CD14-positive monocyte (primary cell): Measurements from ENCODE around the gene TFB1M. TPM values are rescaled to one million over a fixed set of nuclear protein-coding genes. Genes with fewer than 3 reads are reported as not detected.

Experiments used
- DNase-seq, 3 donors: peaks; one replicate each; pipeline ENCODE4 v3.0.0-alpha.2; 2011 to 2022
- H2AFZ ChIP-seq: 2 replicates; pipeline ENCODE4 v1.6.0; 2012; ENCODE audit warnings: mild to moderate bottlenecking, low read depth, low read length, inconsistent platforms; ENCODE audit not compliant: insufficient read depth, poor library complexity, severe bottlenecking
- H3K27ac ChIP-seq, 2 donors: 1 replicate in 1 of 2; 2 replicates in 1 of 2; pipeline ENCODE4 v1.5.1; 2012 to 2013; ENCODE audit warnings: low read length in 2 of 2, control low read depth in 1 of 2, inconsistent platforms in 1 of 2, low read depth in 1 of 2, mild to moderate bottlenecking in 1 of 2
- H3K27me3 ChIP-seq, 2 donors: one replicate each; pipeline versions ENCODE4 v1.6.0 to v1.6.1; 2011 to 2013; ENCODE audit warnings: low read length in 2 of 2; ENCODE audit not compliant: control insufficient read depth in 2 of 2, insufficient read depth in 2 of 2
- H3K36me3 ChIP-seq, 2 donors: replicated peaks in 1 of 2; 1 replicate in 1 of 2; 2 replicates in 1 of 2; pipeline versions ENCODE4 v1.5.1 to v1.6.1; 2012 to 2013; ENCODE audit warnings: low read length in 2 of 2, control low read depth in 1 of 2, inconsistent platforms in 1 of 2, mild to moderate bottlenecking in 1 of 2; ENCODE audit not compliant: insufficient read depth in 2 of 2, control insufficient read depth in 1 of 2
- H3K4me1 ChIP-seq, 2 donors: 1 replicate in 1 of 2; 2 replicates in 1 of 2; pipeline versions ENCODE4 v1.5.1 to v1.6.1; 2012 to 2013; ENCODE audit warnings: low read length in 2 of 2, control low read depth in 1 of 2, inconsistent platforms in 1 of 2, mild to moderate bottlenecking in 1 of 2, moderate library complexity in 1 of 2; ENCODE audit not compliant: insufficient read depth in 2 of 2, control insufficient read depth in 1 of 2
- H3K4me2 ChIP-seq: replicated peaks from 2 replicates; pipeline ENCODE3; 2012; ENCODE audit warnings: low read length, moderate library complexity, mild to moderate bottlenecking; ENCODE audit not compliant: poor library complexity, severe bottlenecking; ENCODE audit errors: extremely low read depth
- H3K4me3 ChIP-seq, 3 experiments: fragments of 200-600 bp in 1 of 3; sonication (generic) in 1 of 3; replicated peaks in 1 of 3; 1 replicate in 2 of 3; 2 replicates in 1 of 3; pipeline ENCODE4 v1.5.1; 2011 to 2013; ENCODE audit warnings: low read length in 3 of 3, mild to moderate bottlenecking in 3 of 3, control low read depth in 2 of 3, low read depth in 2 of 3, inconsistent platforms in 1 of 3, moderate library complexity in 1 of 3
- H3K79me2 ChIP-seq: 2 replicates; pipeline ENCODE4 v1.6.0; 2012; ENCODE audit warnings: mild to moderate bottlenecking, control low read depth, inconsistent platforms, low read length, moderate library complexity; ENCODE audit not compliant: insufficient read depth
- H3K9ac ChIP-seq: 2 replicates; pipeline ENCODE4 v1.6.0; 2017; ENCODE audit warnings: low read length, mild to moderate bottlenecking; ENCODE audit not compliant: insufficient read depth, poor library complexity, severe bottlenecking
- H3K9me3 ChIP-seq, 2 donors: replicated peaks in 1 of 2; 1 replicate in 1 of 2; 2 replicates in 1 of 2; pipeline versions ENCODE4 v1.5.1 to v1.6.1; 2012 to 2013; ENCODE audit warnings: low read length in 2 of 2, control low read depth in 1 of 2; ENCODE audit not compliant: control insufficient read depth in 1 of 2, insufficient read depth in 1 of 2
- H4K20me1 ChIP-seq: 2 replicates; pipeline ENCODE4 v1.6.0; 2012; ENCODE audit warnings: mild to moderate bottlenecking, low read length, control low read depth, moderate library complexity; ENCODE audit not compliant: insufficient read depth
- H3K27ac Mint-ChIP-seq, 7 donors: one replicate each; pipeline ENCODE4 v1.8.0; 2020; ENCODE audit warnings: mild to moderate bottlenecking in 7 of 7, mixed read lengths in 7 of 7, moderate library complexity in 6 of 7, inconsistent platforms in 2 of 7
- H3K27me3 Mint-ChIP-seq, 3 donors: one replicate each; pipeline ENCODE4 v1.8.0; 2021 to 2022; ENCODE audit warnings: low read depth in 3 of 3, mild to moderate bottlenecking in 3 of 3, mixed read lengths in 3 of 3, moderate library complexity in 3 of 3, inconsistent platforms in 1 of 3
- H3K36me3 Mint-ChIP-seq, 2 donors: one replicate each; pipeline ENCODE4 v1.8.0; 2020; ENCODE audit warnings: mixed read lengths in 2 of 2, inconsistent platforms in 1 of 2, mild to moderate bottlenecking in 1 of 2
- H3K4me1 Mint-ChIP-seq: one replicate; pipeline ENCODE4 v1.8.0; 2020; ENCODE audit warnings: mild to moderate bottlenecking, mixed read lengths
- H3K4me3 Mint-ChIP-seq, 2 donors: one replicate each; pipeline ENCODE4 v1.8.0; 2020; ENCODE audit warnings: mild to moderate bottlenecking in 2 of 2, mixed read lengths in 2 of 2, moderate library complexity in 1 of 2
- H3K9me3 Mint-ChIP-seq, 7 donors: one replicate each; pipeline ENCODE4 v1.8.0; 2020 to 2022; ENCODE audit warnings: mixed read lengths in 7 of 7, mild to moderate bottlenecking in 6 of 7, moderate library complexity in 6 of 7, inconsistent platforms in 2 of 7
- CTCF ChIP-seq: fragments of 200-600 bp; IDR thresholded peaks from one replicate; pipeline ENCODE4 v1.8.0; 2022; ENCODE audit warnings: antibody characterized with exemption, mild to moderate bottlenecking
- WGBS: methylation state at CpG from one replicate; pipeline ENCODE4 v1.1.5; 2013; ENCODE audit warnings: missing lambda C conversion rate; ENCODE audit not compliant: insufficient coverage; 5-methylcytosine and 5-hydroxymethylcytosine counted together
- intact Hi-C, 2 donors: fragments of 100-400 bp; cut with micrococcal nuclease; formaldehyde crosslinking; loops; one replicate each; pipeline versions ENCODE4 v1.15.0 to v1.15.1; 2023
- polyA plus RNA-seq, 3 donors: library from polyadenylated mRNA; depleted of rRNA in 1 of 3; unstranded in 2 of 3; stranded (reverse) in 1 of 3; fragments of 300-500 nt in 2 of 3; fragments of >200 nt in 1 of 3; fragmentation: Illumina TruSeq in 2 of 3; gene quantifications; 1 replicate in 2 of 3; 2 replicates in 1 of 3; pipeline ENCODE4 v1.2.3, GENCODE V29; 2012 to 2021

TFB1M gene
- polyA plus RNA-seq, 3 donors, result 4.8 to 5.4 (median 4.8) TPM

- intact Hi-C loops, result no loop called here
- Mint-ChIP-seq H3K4me1 (no peaks in the 10 kb centered on the region), H3K36me3 (peaks cover 39 to 41% of the 10 kb centered on the region in 2 donors)
Observed at GRCh38 chr6:155274533-155274932, 39.8 kb downstream of the TFB1M start.

GRCh38 chr6:155274106-155274505, 40.2 kb downstream of the TFB1M start:
- Mint-ChIP-seq H3K36me3 (peaks cover 35 to 36% of the 10 kb centered on the region in 2 donors), H3K27ac (no peak overlapping the region), H3K4me1 (no peaks in the 10 kb centered on the region), H3K4me3 (no peak overlapping the region), H3K9me3 (no peaks in the 10 kb centered on the region), H3K27me3 (no peaks in the 10 kb centered on the region)
- Histone ChIP-seq H3K27ac (no peak overlapping the region), H3K27me3 (no peaks in the 10 kb centered on the region), H3K36me3 (peaks cover 17 to 34% of the 10 kb centered on the region in 2 donors), H3K79me2 (no peaks in the 10 kb centered on the region), H3K9me3 (no peaks in the 10 kb centered on the region), H3K4me1 (no peaks in the 10 kb centered on the region), H4K20me1 (no peaks in the 10 kb centered on the region), H2AFZ (no peak overlapping the region), H3K4me2 (no peak overlapping the region), H3K4me3 (no peak overlapping the region), H3K9ac (no peak overlapping the region)
- no CpG with 5 or more reads among the region's 2 CpGs for WGBS
- intact Hi-C loops, result no loop called here
- no peak for TF ChIP-seq CTCF
- no peak for DNase-seq

More at GRCh38 chr6:155274533-155274932, 39.8 kb downstream of the TFB1M start:
- Histone ChIP-seq H2AFZ (no peak overlapping the region), H3K4me2 (no peak overlapping the region), H3K4me3 (no peak overlapping the region), H3K4me1 (no peaks in the 10 kb centered on the region), H3K9me3 (no peaks in the 10 kb centered on the region), H3K79me2 (no peaks in the 10 kb centered on the region), H3K27ac (no peak overlapping the region), H3K9ac (no peak overlapping the region), H4K20me1 (no peaks in the 10 kb centered on the region), H3K27me3 (no peaks in the 10 kb centered on the region), H3K36me3 (peaks cover 17 to 38% of the 10 kb centered on the region in 2 donors)
- Mint-ChIP-seq H3K4me3 (no peak overlapping the region), H3K27me3 (no peaks in the 10 kb centered on the region), H3K27ac (no peak overlapping the region), H3K9me3 (no peaks in the 10 kb centered on the region)
- DNase-seq, result no peak
- no CpG with 5 or more reads among the region's 1 CpG for WGBS
- TF ChIP-seq CTCF, result no peak
